Osteoblast (primary cell): Measurements from ENCODE around the gene FCMR. TPM values are rescaled to one million over a fixed set of nuclear protein-coding genes. Genes with fewer than 3 reads are reported as not detected.

ENCODE experiments used
- DNase-seq: peaks from one replicate; pipeline ENCODE4 v3.0.0; 2011; ENCODE audit warnings: low spot score, mixed read lengths; ENCODE audit not compliant: insufficient read length; ENCODE audit errors: missing footprints
- H2AFZ ChIP-seq: 2 replicates; pipeline ENCODE4 v1.6.0; 2011; ENCODE audit warnings: mild to moderate bottlenecking, low read length
- H3K27ac ChIP-seq: 2 replicates; pipeline ENCODE4 v1.5.1; 2011; ENCODE audit warnings: mild to moderate bottlenecking, low read depth, low read length, moderate library complexity
- H3K27me3 ChIP-seq: 2 replicates; pipeline ENCODE4 v1.6.0; 2012; ENCODE audit warnings: mild to moderate bottlenecking, control low read depth, inconsistent platforms, low read length, moderate library complexity; ENCODE audit not compliant: insufficient read depth
- H3K36me3 ChIP-seq: 2 replicates; pipeline ENCODE4 v1.5.1; 2011; ENCODE audit warnings: mild to moderate bottlenecking, low read length, control low read depth, moderate library complexity; ENCODE audit not compliant: insufficient read depth
- H3K4me1 ChIP-seq: 2 replicates; pipeline ENCODE4 v1.5.1; 2011; ENCODE audit warnings: mild to moderate bottlenecking, low read length, control low read depth, moderate library complexity; ENCODE audit not compliant: insufficient read depth
- H3K4me2 ChIP-seq: 2 replicates; pipeline ENCODE4 v1.6.0; 2011; ENCODE audit warnings: mild to moderate bottlenecking, low read length; ENCODE audit not compliant: insufficient read depth
- H3K4me3 ChIP-seq: fragments of 200-600 bp; sonication (generic); 3 replicates; pipeline ENCODE4 v1.5.1; 2012; ENCODE audit warnings: mild to moderate bottlenecking, low read length, inconsistent platforms; ENCODE audit not compliant: insufficient read depth
- H3K79me2 ChIP-seq: 2 replicates; pipeline ENCODE4 v1.6.0; 2012; ENCODE audit warnings: mild to moderate bottlenecking, low read length, control low read depth, inconsistent platforms; ENCODE audit not compliant: insufficient read depth
- H3K9me3 ChIP-seq: 2 replicates; pipeline ENCODE4 v1.5.1; 2011; ENCODE audit warnings: low read depth, low read length, control low read depth
- H4K20me1 ChIP-seq: 2 replicates; pipeline ENCODE4 v1.6.0; 2012; ENCODE audit warnings: mild to moderate bottlenecking, low read length, control low read depth; ENCODE audit not compliant: insufficient read depth
- CTCF ChIP-seq: IDR thresholded peaks from 2 replicates; pipeline ENCODE4 v1.5.1; 2011; ENCODE audit warnings: mild to moderate bottlenecking, low read depth, low read length, moderate library complexity; ENCODE audit errors: extremely low read depth
- total RNA-seq: library from RNA; depleted of rRNA; stranded (reverse); fragments of >200 nt; gene quantifications from 2 replicates; pipeline ENCODE4 v1.2.3, GENCODE V29; 2012

FCMR gene
- total RNA-seq, 1 donor = not detected

GRCh38 chr1:206915030-206915735 lies 6.6 kb downstream of the FCMR start:
- H3K4me3 ChIP-seq = no peak overlapping the region
- no peak for TF ChIP-seq CTCF
- H2AFZ ChIP-seq = no peak overlapping the region
- no peaks in the 10 kb centered on the region for H3K36me3 ChIP-seq
- H3K27ac ChIP-seq = no peak overlapping the region
- H3K4me2 ChIP-seq = no peak overlapping the region
- H3K79me2 ChIP-seq = no peaks in the 10 kb centered on the region
- no peaks in the 10 kb centered on the region for H4K20me1 ChIP-seq
- H3K9me3 ChIP-seq = no peaks in the 10 kb centered on the region
- H3K27me3 ChIP-seq = peaks cover 39% of the 10 kb centered on the region
- no peaks in the 10 kb centered on the region for H3K4me1 ChIP-seq
- DNase-seq = no peak

DNA sequence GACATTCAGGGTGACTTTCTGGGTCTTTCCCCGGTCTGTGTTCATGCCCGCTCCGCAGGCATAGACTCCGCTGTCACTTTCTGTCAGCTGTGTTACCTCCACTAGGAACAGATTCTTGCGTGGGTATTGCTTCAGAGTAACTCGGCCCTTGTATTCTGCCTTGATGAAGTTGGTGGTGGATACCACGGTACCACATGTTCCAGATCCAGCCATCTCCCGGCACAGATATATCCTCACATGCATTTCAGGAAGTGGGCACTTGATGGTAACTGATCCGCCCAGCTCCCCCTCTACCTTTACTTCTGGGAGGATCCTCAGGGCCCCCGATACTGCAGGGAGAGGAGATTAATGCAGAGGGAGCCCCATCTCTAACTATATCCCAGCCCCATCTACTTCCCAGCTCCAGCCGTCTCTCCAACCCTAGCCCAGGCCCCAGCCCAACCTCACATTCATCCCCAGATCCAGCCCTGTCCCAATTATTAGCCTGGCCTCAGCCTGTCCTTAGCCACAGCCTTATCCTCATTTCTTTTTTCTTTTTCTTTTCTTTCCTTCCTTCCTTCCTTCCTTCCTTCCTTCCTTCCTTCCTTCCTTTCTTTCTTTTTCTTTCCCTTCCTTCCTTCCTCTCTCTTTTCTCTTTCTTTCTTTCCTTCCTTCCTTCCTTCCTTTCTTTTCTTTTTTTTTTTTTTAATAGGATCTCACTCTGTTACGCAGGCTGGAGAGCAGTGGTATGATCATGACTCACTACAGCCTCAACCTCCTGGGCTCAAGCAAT lies 7.8 kb downstream of the FCMR start:
- Histone ChIP-seq H3K36me3 (no peaks in the 10 kb centered on the region), H3K4me1 (no peaks in the 10 kb centered on the region), H3K27ac (no peak overlapping the region), H3K79me2 (no peaks in the 10 kb centered on the region), H2AFZ (no peak overlapping the region), H4K20me1 (no peaks in the 10 kb centered on the region), H3K27me3 (peaks cover 48% of the 10 kb centered on the region), H3K4me3 (no peak overlapping the region), H3K4me2 (no peak overlapping the region), H3K9me3 (no peaks in the 10 kb centered on the region)
- no peak for DNase-seq
- no peak for TF ChIP-seq CTCF

GRCh38 chr1:206912445-206913095 lies 9.2 kb downstream of the FCMR start:
- Histone ChIP-seq H3K4me1 (no peaks in the 10 kb centered on the region), H3K79me2 (no peaks in the 10 kb centered on the region), H2AFZ (no peak overlapping the region), H3K4me3 (no peak overlapping the region), H3K27ac (no peak overlapping the region), H3K36me3 (no peaks in the 10 kb centered on the region), H4K20me1 (no peaks in the 10 kb centered on the region), H3K27me3 (peaks cover 50% of the 10 kb centered on the region), H3K4me2 (no peak overlapping the region), H3K9me3 (no peaks in the 10 kb centered on the region)
- peak; percentile 86 for TF ChIP-seq CTCF
- DNase-seq = peak; percentile 92

GRCh38 chr1:206911064-206911663 lies 10.6 kb downstream of the FCMR start:
- Histone ChIP-seq H3K36me3 (no peaks in the 10 kb centered on the region), H3K9me3 (no peaks in the 10 kb centered on the region), H3K27me3 (peaks cover 42% of the 10 kb centered on the region), H4K20me1 (no peaks in the 10 kb centered on the region), H3K4me3 (no peak overlapping the region), H3K4me2 (no peak overlapping the region), H3K4me1 (no peaks in the 10 kb centered on the region), H3K79me2 (no peaks in the 10 kb centered on the region), H2AFZ (no peak overlapping the region), H3K27ac (no peak overlapping the region)
- peak; percentile 90 for TF ChIP-seq CTCF
- peak; percentile 96 for DNase-seq
